Right atrium auricular region (tissue), 2 donors: ENCODE data around the gene ATCAY. TPM values are rescaled to one million over a fixed set of nuclear protein-coding genes. Genes with fewer than 3 reads are reported as not detected.
A peak's percentile ranks its signal among the peaks of the same experiment; 100 is the strongest.
"Not testable (repeated sequence)": the region's sequence is repeated elsewhere in the genome, so short reads cannot be mapped to it uniquely, and the experiment has no call there.

Experiments used
- DNase-seq: peaks from one replicate; pipeline ENCODE4 v3.0.0-alpha.2; 2019; ENCODE audit warnings: low spot score
- H3K27ac ChIP-seq, 2 donors: fragments of 200-600 bp; sonication (generic); 1 replicate in 1 of 2; 2 replicates in 1 of 2; pipeline ENCODE4 v1.5.1; 2016 to 2019
- H3K27me3 ChIP-seq, 2 donors: fragments of 200-600 bp; sonication (generic); one replicate each; pipeline versions ENCODE4 v1.5.1 to v1.6.0; 2017 to 2019
- H3K36me3 ChIP-seq: fragments of 200-600 bp; sonication (generic); one replicate; pipeline ENCODE4 v1.5.1; 2016
- H3K4me1 ChIP-seq, 2 donors: fragments of 200-600 bp; sonication (generic); one replicate each; pipeline versions ENCODE4 v1.5.1 to v1.6.0; 2017 to 2019
- H3K4me3 ChIP-seq, 2 donors: fragments of 200-600 bp; sonication (generic); 1 replicate in 1 of 2; 2 replicates in 1 of 2; pipeline ENCODE4 v1.5.1; 2017 to 2019; ENCODE audit warnings: mild to moderate bottlenecking in 1 of 2, moderate library complexity in 1 of 2
- H3K9me3 ChIP-seq, 2 donors: fragments of 200-600 bp; sonication (generic); one replicate each; pipeline ENCODE4 v1.5.1; 2019
- CTCF ChIP-seq, 2 donors: fragments of 200-600 bp; sonication (generic); IDR thresholded peaks; one replicate each; pipeline ENCODE4 v1.5.1; 2019; ENCODE audit warnings: antibody characterized with exemption in 2 of 2
- total RNA-seq, 2 donors: library from RNA; depleted of rRNA; stranded (reverse); fragments of >200 nt; gene quantifications; one replicate each; pipeline ENCODE4 v1.1.0, GENCODE V29; 2016

The ATCAY gene
- total RNA-seq, 2 donors from 2014 or later, result not detected

DNA sequence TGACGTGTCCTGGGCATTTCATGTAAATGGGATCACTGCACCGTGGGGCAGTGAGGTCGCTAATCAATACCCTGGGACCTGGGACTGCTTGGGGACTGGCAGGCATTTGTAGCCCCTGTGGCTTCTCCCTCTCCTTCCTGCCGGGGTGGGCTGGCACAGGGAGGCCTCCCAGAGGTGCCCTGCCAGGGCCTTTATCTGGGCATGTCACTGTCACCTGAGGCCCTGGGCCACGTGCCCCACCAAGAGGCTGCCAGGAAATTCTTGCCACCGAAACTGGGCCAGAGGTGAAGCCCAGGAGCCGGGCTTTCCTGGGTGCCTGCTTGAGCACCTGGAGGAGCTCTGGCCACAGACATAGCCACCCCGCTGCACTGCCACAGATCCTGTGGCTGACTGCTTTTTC is 50.6 kb downstream of the ATCAY start:
- H3K9me3 ChIP-seq, result no peaks in the 10 kb centered on the region
- H3K27ac ChIP-seq, result peak overlapping the region; percentile 86 to 88
- no peaks in the 10 kb centered on the region for H3K27me3 ChIP-seq
- peak; percentile 67 for DNase-seq
- H3K36me3 ChIP-seq, result peaks cover 8% of the 10 kb centered on the region
- H3K4me3 ChIP-seq, result no peak overlapping the region
- no peak for TF ChIP-seq CTCF (IDR thresholded peaks at IDR 0.05)
- H3K4me1 ChIP-seq, result peaks cover 0 to 8% of the 10 kb centered on the region in 2 donors

DNA sequence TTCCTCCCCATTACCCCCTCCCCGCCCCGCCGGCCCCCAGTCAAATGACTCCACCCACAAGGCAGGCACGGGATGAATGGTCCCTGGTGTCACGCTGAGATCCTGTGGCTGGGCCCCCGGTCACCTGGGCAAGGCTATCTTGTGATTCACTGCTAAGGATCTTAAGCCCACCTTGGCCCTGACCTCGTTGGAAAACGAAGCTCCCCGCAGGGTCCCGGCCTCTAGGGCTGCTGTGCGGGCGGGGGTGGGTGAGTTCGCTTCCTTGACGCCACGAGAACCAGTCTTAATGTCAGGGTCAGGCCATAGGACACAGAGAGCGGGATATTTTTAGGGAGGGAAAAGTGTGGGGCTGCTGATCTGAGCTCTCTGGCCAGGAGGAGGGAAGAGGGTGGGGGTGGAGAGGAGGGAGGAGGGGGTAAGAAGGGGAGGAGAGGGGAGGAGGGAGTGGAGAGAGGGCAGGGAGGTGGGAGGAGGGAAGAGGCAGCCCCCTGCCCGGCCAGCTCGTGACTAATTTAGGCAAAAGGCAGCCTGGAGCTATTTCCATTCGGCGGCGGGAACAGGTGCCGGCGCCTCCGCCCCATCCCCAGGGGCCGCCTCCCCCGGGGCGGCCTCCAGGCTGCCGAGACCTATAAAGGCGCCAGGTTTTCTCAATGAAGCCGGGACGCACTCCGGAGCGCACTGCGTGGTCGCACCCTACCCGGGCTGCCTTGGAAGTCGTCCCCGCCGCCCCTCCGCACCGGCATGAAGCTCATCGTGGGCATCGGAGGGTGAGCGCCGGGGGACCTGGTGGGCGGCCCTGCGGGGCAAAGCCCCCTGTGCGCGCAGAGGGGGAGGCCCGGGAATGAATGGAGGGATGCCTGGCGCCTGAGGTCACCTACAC is 52.7 kb downstream of the ATCAY start, which contains the start of gene NMRK2:
Gene NMRK2, plus strand, starts transcription at position 139 of the 880 bp plus-strand sequence. Its CDS starts 603 bp downstream, at position 742.
- Histone ChIP-seq H3K27me3 (no peaks in the 10 kb centered on the region), H3K4me1 (peaks cover 0 to 8% of the 10 kb centered on the region in 2 donors), H3K9me3 (no peaks in the 10 kb centered on the region), H3K27ac (peak within 1 kb of the TSS; percentile 86 to 88), H3K4me3 (peak within 1 kb of the TSS; percentile 57 to 68), H3K36me3 (peaks cover 17% of the 10 kb centered on the region)
- no peak for TF ChIP-seq CTCF (IDR thresholded peaks at IDR 0.05)
- DNase-seq, result peak; percentile 64

- peak overlapping the region; percentile 57 to 68 for H3K4me3 ChIP-seq
- peak overlapping the region; percentile 86 to 88 for H3K27ac ChIP-seq
Measured at GRCh38 chr19:3936506-3937442, 56.3 kb downstream of the ATCAY start.

GRCh38 chr19:3938300-3938950 is 57.9 kb downstream of the ATCAY start:
- not testable (repeated sequence) for H3K27ac ChIP-seq, H3K4me3 ChIP-seq

More at GRCh38 chr19:3936506-3937442, 56.3 kb downstream of the ATCAY start:
- Histone ChIP-seq H3K4me1 (peaks cover 0 to 5% of the 10 kb centered on the region in 2 donors), H3K27me3 (no peaks in the 10 kb centered on the region), H3K36me3 (peaks cover 41% of the 10 kb centered on the region), H3K9me3 (no peaks in the 10 kb centered on the region)
- no peak for TF ChIP-seq CTCF (IDR thresholded peaks at IDR 0.05)
- DNase-seq, result no peak

GRCh38 chr19:3942790-3943409 is 62.4 kb downstream of the ATCAY start:
- no peak overlapping the region for H3K4me3 ChIP-seq
- no peak for DNase-seq
- peak overlapping the region; percentile 74 to 98 for H3K27ac ChIP-seq
- no peaks in the 10 kb centered on the region for H3K27me3 ChIP-seq
- H3K4me1 ChIP-seq, result peaks cover 0 to 9% of the 10 kb centered on the region in 2 donors
- TF ChIP-seq CTCF (IDR thresholded peaks at IDR 0.05), result no peak
- H3K9me3 ChIP-seq, result no peaks in the 10 kb centered on the region
- peaks cover 52% of the 10 kb centered on the region for H3K36me3 ChIP-seq

More at GRCh38 chr19:3938300-3938950, 57.9 kb downstream of the ATCAY start:
- H3K4me1 ChIP-seq, H3K9me3 ChIP-seq, DNase-seq, H3K27me3 ChIP-seq: not testable (repeated sequence)
- peaks cover 50% of the 10 kb centered on the region for H3K36me3 ChIP-seq
